ENCODE measurements around the gene PTGER2. TPM values are rescaled to one million over a fixed set of nuclear protein-coding genes. Genes with fewer than 3 reads are reported as not detected.

PTGER2 gene
- total and polyA plus RNA-seq, 10 of the 15 experiments (the other 5 are each of a cell fraction or from before 2014, with no cell fraction given) = 0.03 to 1.6 (median 0.33) TPM

DNA sequence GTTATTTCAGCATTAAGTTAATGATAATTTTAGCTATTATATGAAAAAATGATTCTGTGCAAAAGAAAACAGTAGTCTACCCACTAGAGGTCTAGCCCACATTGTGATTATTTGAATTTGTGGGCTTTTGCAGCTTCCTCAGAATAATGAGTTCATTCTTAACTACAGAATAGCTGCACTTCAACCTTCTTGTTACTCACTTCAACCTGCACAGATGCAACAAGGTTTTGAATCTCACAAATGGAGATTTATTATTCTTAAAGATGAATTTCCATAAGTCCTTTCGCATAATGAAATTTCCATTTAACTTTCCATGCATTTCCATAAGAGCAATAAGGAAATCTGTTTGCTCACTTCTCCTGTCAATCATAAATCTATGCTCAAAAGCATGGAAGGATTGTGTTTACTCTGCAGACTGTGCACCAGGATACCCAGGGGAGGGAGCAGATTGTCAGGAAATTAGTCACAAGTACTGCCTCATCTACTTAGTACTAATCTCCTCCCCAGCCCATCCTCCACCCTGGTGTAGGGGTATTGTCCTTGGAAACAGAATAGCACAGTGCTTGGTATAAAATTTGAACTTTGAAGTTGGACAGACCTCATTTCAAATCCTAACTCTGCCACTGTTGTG, 24.1 kb downstream of the PTGER2 start:
- 91% methylated on average over 1 of the region's 1 CpG for WGBS (ENCODE audit: insufficient coverage, insufficient replicate concordance, low lambda C conversion rate, missing lambda C conversion rate)
- POLR2A ChIA-PET = no interaction called here
- Histone ChIP-seq H3K27ac (ENCODE audit: control insufficient read depth, insufficient read depth) (no peak overlapping the region), H3K9ac (ENCODE audit: control insufficient read depth, insufficient read depth, low read length) (no peak overlapping the region), H3K27me3 (replicated peaks in 1 of 2; ENCODE audit: control insufficient read depth in 2 of 2, insufficient read depth in 2 of 2, low read length in 1 of 2) (peaks cover 0 to 2% of the 10 kb centered on the region in 2 experiments; a peak in 1 of 4 replicates), H3K79me2 (ENCODE audit: control insufficient read depth, insufficient read depth, low read length) (no peaks in the 10 kb centered on the region), H3K4me1 (ENCODE audit: control insufficient read depth, insufficient read depth, low read length) (no peaks in the 10 kb centered on the region), H3K4me3 (no peak overlapping the region), H2AFZ (ENCODE audit: control insufficient read depth, low read depth, low read length) (no peak overlapping the region), H3K4me2 (ENCODE audit: control insufficient read depth, insufficient read depth) (no peak overlapping the region), H3K36me3 (ENCODE audit: control insufficient read depth in 2 of 2, insufficient read depth in 2 of 2, low read length in 1 of 2) (no peaks in the 10 kb centered on the region), H4K20me1 (ENCODE audit: control insufficient read depth, insufficient read depth) (no peaks in the 10 kb centered on the region), H3K9me3 (replicated peaks; ENCODE audit: control insufficient read depth, insufficient read depth, low read length) (no peaks in the 10 kb centered on the region)
- in situ Hi-C loops (cut with MboI) = no loop called here
- SMC1A ChIA-PET (ENCODE audit: uncharacterized antibody, unreplicated experiment) = no interaction called here
- ATAC-seq (no peak), DNase-seq (ENCODE audit: low read depth, low spot score) (no peak), FAIRE-seq (no peak)
- no TSS peak for BruUV-seq (replicated peaks)
- TF ChIP-seq STAT1 (conservative IDR thresholded peaks at IDR 0.05) = no peak
- TF ChIP-seq, protein P1, sequence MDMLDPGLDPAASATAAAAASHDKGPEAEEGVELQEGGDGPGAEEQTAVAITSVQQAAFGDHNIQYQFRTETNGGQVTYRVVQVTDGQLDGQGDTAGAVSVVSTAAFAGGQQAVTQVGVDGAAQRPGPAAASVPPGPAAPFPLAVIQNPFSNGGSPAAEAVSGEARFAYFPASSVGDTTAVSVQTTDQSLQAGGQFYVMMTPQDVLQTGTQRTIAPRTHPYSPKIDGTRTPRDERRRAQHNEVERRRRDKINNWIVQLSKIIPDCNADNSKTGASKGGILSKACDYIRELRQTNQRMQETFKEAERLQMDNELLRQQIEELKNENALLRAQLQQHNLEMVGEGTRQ (IDR thresholded peaks at IDR 0.05; ENCODE audit: borderline replicate concordance, low read depth, low read length) = no peak
- TF ChIP-seq BCL11A (IDR thresholded peaks at IDR 0.05; ENCODE audit: low read depth, low read length) = no peak
- TF ChIP-seq BMI1 (IDR thresholded peaks at IDR 0.05; ENCODE audit: borderline replicate concordance) = no peak
- no peak for TF ChIP-seq HDGF (IDR thresholded peaks at IDR 0.05)
- TF ChIP-seq SIX5 (IDR thresholded peaks at IDR 0.05; ENCODE audit: low read depth, low read length, severe bottlenecking) = no peak
- TF ChIP-seq SP1 (IDR thresholded peaks at IDR 0.05; ENCODE audit: low read depth, low read length) = no peak
- TF ChIP-seq SMAD5 (IDR thresholded peaks at IDR 0.05; ENCODE audit: low read depth) = no peak
- no peak for TF ChIP-seq HDAC6 (IDR thresholded peaks at IDR 0.05; ENCODE audit: unreplicated experiment)
- TF ChIP-seq ATF3 (IDR thresholded peaks at IDR 0.05; ENCODE audit: borderline replicate concordance, extremely low read depth, low read depth, low read length) = no peak
- CTCF ChIA-PET = interaction anchor here (1.3 kb wide), 1 partner anchor 38 kb away, joined by 3 read pairs; no protein-coding TSS in a partner anchor
- RAD21 ChIA-PET (ENCODE audit: unreplicated experiment) = no interaction called here
- intact Hi-C loops (cut with micrococcal nuclease; ENCODE audit: unreplicated experiment) = no loop called here
